Muscle of leg (tissue), 11 donors: ENCODE data around the gene DYNC2LI1. TPM values are rescaled to one million over a fixed set of nuclear protein-coding genes. Genes with fewer than 3 reads are reported as not detected.

Experiments used
- DNase-seq: peaks from one replicate; pipeline ENCODE4 v3.0.0; 2013
- H3K27ac ChIP-seq: one replicate; pipeline ENCODE4 v1.5.1; 2013; ENCODE audit warnings: mild to moderate bottlenecking, low read length, control low read depth
- H3K27me3 ChIP-seq: one replicate; pipeline ENCODE4 v1.6.1; 2013; ENCODE audit warnings: low read length; ENCODE audit not compliant: control insufficient read depth, insufficient read depth
- H3K36me3 ChIP-seq: one replicate; pipeline ENCODE4 v1.6.1; 2013; ENCODE audit warnings: low read length; ENCODE audit not compliant: control insufficient read depth, insufficient read depth
- H3K4me1 ChIP-seq: one replicate; pipeline ENCODE4 v1.6.1; 2013; ENCODE audit warnings: low read length; ENCODE audit not compliant: control insufficient read depth, insufficient read depth
- H3K4me3 ChIP-seq: one replicate; pipeline ENCODE4 v1.5.1; 2013; ENCODE audit warnings: low read length, control low read depth
- H3K9me3 ChIP-seq: replicated peaks from 2 replicates; pipeline ENCODE4 v1.6.1; 2013; ENCODE audit warnings: low read depth, low read length; ENCODE audit not compliant: control insufficient read depth
- WGBS: methylation state at CpG from one replicate; pipeline ENCODE4 v1.1.5; 2013; ENCODE audit warnings: missing lambda C conversion rate; ENCODE audit not compliant: insufficient coverage; 5-methylcytosine and 5-hydroxymethylcytosine counted together
- polyA plus RNA-seq, 8 donors: library from polyadenylated mRNA; unstranded; fragments of 120-200 nt; gene quantifications; one replicate each; pipeline versions ENCODE4 v1.2.1 to v1.2.3, GENCODE V29; 2013; ENCODE audit warnings: inconsistent platforms in 1 of 8, low replicate concordance in 1 of 8; ENCODE audit not compliant: insufficient read length in 8 of 8, insufficient read depth in 1 of 8
- total RNA-seq: library from RNA; stranded (reverse); fragments of 120-200 nt; gene quantifications from one replicate; pipeline ENCODE4 v1.2.4, GENCODE V29; 2013

The DYNC2LI1 gene
- total and polyA plus RNA-seq, 9 donors = 14.9 to 22.3 (median 17.6) TPM

GRCh38 chr2:43825841-43826240, 52.0 kb downstream of the DYNC2LI1 start:
- H3K27ac ChIP-seq = no peak overlapping the region
- H3K27me3 ChIP-seq = peaks cover 10% of the 10 kb centered on the region
- H3K4me1 ChIP-seq = no peaks in the 10 kb centered on the region
- DNase-seq = no peak
- no peak overlapping the region for H3K4me3 ChIP-seq
- WGBS = no CpG with 5 or more reads among the region's 3 CpGs
- no peaks in the 10 kb centered on the region for H3K36me3 ChIP-seq
- H3K9me3 ChIP-seq = no peaks in the 10 kb centered on the region

GRCh38 chr2:43826305-43827250, 52.7 kb downstream of the DYNC2LI1 start:
- Histone ChIP-seq H3K4me1 (no peaks in the 10 kb centered on the region), H3K36me3 (no peaks in the 10 kb centered on the region), H3K4me3 (no peak overlapping the region), H3K27ac (no peak overlapping the region), H3K27me3 (peaks cover 16% of the 10 kb centered on the region), H3K9me3 (no peaks in the 10 kb centered on the region)
- 95% methylated on average over 11 of the region's 17 CpGs for WGBS
- DNase-seq = no peak

GRCh38 chr2:43831543-43832294, 57.9 kb downstream of the DYNC2LI1 start:
- no peaks in the 10 kb centered on the region for H3K9me3 ChIP-seq
- no peak overlapping the region for H3K27ac ChIP-seq
- no peak overlapping the region for H3K4me3 ChIP-seq
- no peaks in the 10 kb centered on the region for H3K36me3 ChIP-seq
- no peaks in the 10 kb centered on the region for H3K4me1 ChIP-seq
- 4% methylated on average over 45 of the region's 54 CpGs for WGBS
- DNase-seq = no peak
- peaks cover 24% of the 10 kb centered on the region for H3K27me3 ChIP-seq

GRCh38 chr2:43832457-43832856, 58.6 kb downstream of the DYNC2LI1 start:
- Histone ChIP-seq H3K4me1 (no peaks in the 10 kb centered on the region), H3K27ac (no peak overlapping the region), H3K9me3 (no peaks in the 10 kb centered on the region), H3K27me3 (peaks cover 24% of the 10 kb centered on the region), H3K4me3 (no peak overlapping the region), H3K36me3 (no peaks in the 10 kb centered on the region)
- 50% methylated on average over 3 of the region's 3 CpGs for WGBS
- no peak for DNase-seq

- H3K27me3 ChIP-seq = peaks cover 6% of the 10 kb centered on the region
- no peak for DNase-seq
- WGBS = no CpG with 5 or more reads among the region's 4 CpGs
These were observed 63.2 kb downstream of the DYNC2LI1 start for GRCh38 chr2:43837033-43837432.

GRCh38 chr2:43837831-43838559, 64.2 kb downstream of the DYNC2LI1 start:
- H3K4me1 ChIP-seq = no peaks in the 10 kb centered on the region
- no peaks in the 10 kb centered on the region for H3K27me3 ChIP-seq
- no peak overlapping the region for H3K4me3 ChIP-seq
- DNase-seq = no peak
- H3K9me3 ChIP-seq = no peaks in the 10 kb centered on the region
- 78% methylated on average over 17 of the region's 21 CpGs for WGBS
- H3K27ac ChIP-seq = no peak overlapping the region
- no peaks in the 10 kb centered on the region for H3K36me3 ChIP-seq

More at GRCh38 chr2:43837033-43837432, 63.2 kb downstream of the DYNC2LI1 start:
- Histone ChIP-seq H3K36me3 (no peaks in the 10 kb centered on the region), H3K4me1 (no peaks in the 10 kb centered on the region), H3K27ac (no peak overlapping the region), H3K4me3 (no peak overlapping the region), H3K9me3 (no peaks in the 10 kb centered on the region)

- Histone ChIP-seq H3K27me3 (no peaks in the 10 kb centered on the region), H3K27ac (no peak within 1 kb of the TSS), H3K4me3 (no peak within 1 kb of the TSS), H3K36me3 (no peaks in the 10 kb centered on the region), H3K9me3 (no peaks in the 10 kb centered on the region), H3K4me1 (no peaks in the 10 kb centered on the region)
- 80% methylated on average over 15 of the region's 20 CpGs for WGBS
- DNase-seq = no peak
These were observed 64.9 kb downstream of the DYNC2LI1 start, which contains the start of the genes ABCG5 and ABCG8 for GRCh38 chr2:43838560-43839267. TSS of gene ABCG5 (minus strand) at chr2:43838839. CDS start at chr2:43838679, 160 bp downstream. TSS of gene ABCG8 (plus strand) at chr2:43838971. CDS start at chr2:43839054, 83 bp downstream.

GRCh38 chr2:43839776-43840564, 66.1 kb downstream of the DYNC2LI1 start:
- no peak overlapping the region for H3K4me3 ChIP-seq
- no peaks in the 10 kb centered on the region for H3K27me3 ChIP-seq

GRCh38 chr2:43840965-43841364, 67.1 kb downstream of the DYNC2LI1 start:
- WGBS = 64% methylated on average over 5 of the region's 5 CpGs
- H3K4me3 ChIP-seq = no peak overlapping the region
- H3K9me3 ChIP-seq = no peaks in the 10 kb centered on the region
- no peaks in the 10 kb centered on the region for H3K27me3 ChIP-seq
- DNase-seq = no peak
- H3K4me1 ChIP-seq = peaks cover 3% of the 10 kb centered on the region
- H3K36me3 ChIP-seq = no peaks in the 10 kb centered on the region
- H3K27ac ChIP-seq = no peak overlapping the region

More at GRCh38 chr2:43839776-43840564, 66.1 kb downstream of the DYNC2LI1 start:
- H3K4me1 ChIP-seq = peaks cover 3% of the 10 kb centered on the region
- no peaks in the 10 kb centered on the region for H3K9me3 ChIP-seq
- no peaks in the 10 kb centered on the region for H3K36me3 ChIP-seq
- DNase-seq = no peak
- no peak overlapping the region for H3K27ac ChIP-seq
- WGBS = 69% methylated on average over 8 of the region's 14 CpGs
